Endothelial cell of umbilical vein (primary cell): Measurements from ENCODE around the gene NUBPL. TPM values are rescaled to one million over a fixed set of nuclear protein-coding genes. Genes with fewer than 3 reads are reported as not detected.

Experiments
- BruUV-seq: library from RNA; stranded (reverse); fragments of 400-500 nt; replicated peaks from 2 replicates; lab custom pipeline; 2021; lab: Mats Ljungman, UMichigan
- CTCF ChIA-PET: fragments of 300-600, 350-600 bp; sonication (Branson Sonifier 250); formaldehyde crosslinking; loops from one replicate; lab custom pipeline; 2021; ENCODE audit warnings: antibody characterized with exemption, inconsistent platforms; lab: Charles Lee
- POLR2A ChIA-PET: fragments of 300-600, 350-600 bp; sonication (Branson Sonifier 250); formaldehyde crosslinking; loops from one replicate; lab custom pipeline; 2021; ENCODE audit warnings: antibody characterized with exemption, inconsistent platforms; lab: Charles Lee
- DNase-seq: peaks from one replicate; pipeline ENCODE4 v3.0.0-alpha.2; 2011; ENCODE audit warnings: low read depth, low spot score
- FAIRE-seq: peaks from 2 replicates; lab custom pipeline; 2011; peaks lifted over from hg19 to GRCh38; lab: Jason Lieb, UNC
- H2AFZ ChIP-seq: 2 replicates; pipeline ENCODE4 v1.6.0; 2012; ENCODE audit warnings: low read depth, low read length, control low read depth, inconsistent platforms
- H3K27ac ChIP-seq: 2 replicates; pipeline ENCODE4 v1.5.1; 2011; ENCODE audit warnings: low read depth, mild to moderate bottlenecking, control low read depth, low read length, moderate library complexity; ENCODE audit not compliant: insufficient read depth
- H3K27me3 ChIP-seq, 2 experiments: 2 replicates each; pipeline versions ENCODE4 v1.6.0 to v1.6.1; 2011; ENCODE audit warnings: low read length in 2 of 2, mixed read lengths in 1 of 2; ENCODE audit not compliant: control insufficient read depth in 2 of 2, insufficient read depth in 2 of 2
- H3K36me3 ChIP-seq, 2 experiments: 2 replicates in 1 of 2; 3 replicates in 1 of 2; pipeline ENCODE4 v1.5.1; 2011; ENCODE audit warnings: low read length in 2 of 2, mild to moderate bottlenecking in 1 of 2, moderate library complexity in 1 of 2; ENCODE audit not compliant: control insufficient read depth in 2 of 2, insufficient read depth in 2 of 2; ENCODE audit errors: extremely low read depth in 1 of 2
- H3K4me1 ChIP-seq: 3 replicates; pipeline ENCODE4 v1.5.1; 2011; ENCODE audit warnings: mild to moderate bottlenecking, low read length; ENCODE audit not compliant: control insufficient read depth, insufficient read depth; ENCODE audit errors: extremely low read depth
- H3K4me2 ChIP-seq: 2 replicates; pipeline ENCODE4 v1.6.1; 2011; ENCODE audit warnings: low read length, control low read depth, mixed read lengths; ENCODE audit not compliant: insufficient read depth
- H3K4me3 ChIP-seq, 3 experiments: fragments of 200-600 bp in 1 of 3; sonication (generic), shearing (Covaris generic) in 1 of 3; replicated peaks in 1 of 3; 2 replicates each; pipeline ENCODE4 v1.5.1; 2011 to 2016; ENCODE audit warnings: control low read depth in 3 of 3, low read length in 3 of 3, mild to moderate bottlenecking in 2 of 3, inconsistent platforms in 1 of 3, low read depth in 1 of 3, moderate library complexity in 1 of 3; ENCODE audit not compliant: insufficient read depth in 1 of 3
- H3K79me2 ChIP-seq: 2 replicates; pipeline ENCODE4 v1.6.0; 2012; ENCODE audit warnings: low read length, inconsistent platforms; ENCODE audit not compliant: control insufficient read depth, insufficient read depth
- H3K9ac ChIP-seq: replicated peaks from 2 replicates; pipeline ENCODE3; 2011; ENCODE audit warnings: low read length, control low read depth; ENCODE audit not compliant: insufficient read depth; ENCODE audit errors: extremely low read depth
- H3K9me1 ChIP-seq: replicated peaks from 3 replicates; pipeline ENCODE4 v1.6.0; 2011; ENCODE audit warnings: mild to moderate bottlenecking, low read length; ENCODE audit not compliant: control insufficient read depth, insufficient read depth; ENCODE audit errors: extremely low read depth
- H3K9me3 ChIP-seq: replicated peaks from 2 replicates; pipeline ENCODE4 v1.5.1; 2012; ENCODE audit warnings: low read length, inconsistent platforms; ENCODE audit not compliant: control insufficient read depth, insufficient read depth
- H4K20me1 ChIP-seq: replicated peaks from 2 replicates; pipeline ENCODE3; 2011; ENCODE audit warnings: mild to moderate bottlenecking, low read length; ENCODE audit not compliant: control insufficient read depth, insufficient read depth; ENCODE audit errors: extremely low read depth
- CTCF ChIP-seq, 2 donors: IDR thresholded peaks; 1 replicate in 1 of 2; 2 replicates in 1 of 2; pipeline ENCODE4 v1.5.1; 2011; ENCODE audit warnings: low read length in 2 of 2, mild to moderate bottlenecking in 2 of 2, moderate library complexity in 2 of 2, control low read depth in 1 of 2, inconsistent platforms in 1 of 2, low read depth in 1 of 2; ENCODE audit not compliant: insufficient read depth in 1 of 2; ENCODE audit errors: extremely low read depth in 1 of 2
- EZH2 ChIP-seq: IDR thresholded peaks from 2 replicates; pipeline ENCODE4 v1.6.1; 2012; ENCODE audit warnings: borderline replicate concordance, low read depth, mild to moderate bottlenecking, moderate library complexity, low read length, inconsistent platforms; ENCODE audit not compliant: severe bottlenecking
- FOS ChIP-seq: IDR thresholded peaks from 2 replicates; pipeline ENCODE4 v1.6.1; 2011; ENCODE audit warnings: mild to moderate bottlenecking, low read length, moderate library complexity, borderline replicate concordance; ENCODE audit not compliant: insufficient read depth
- GATA2 ChIP-seq: IDR thresholded peaks from 2 replicates; pipeline ENCODE4 v1.7.0; 2011; ENCODE audit warnings: low read depth, mild to moderate bottlenecking, moderate library complexity, mixed read lengths, low read length; ENCODE audit not compliant: insufficient read length, insufficient read depth
- JUN ChIP-seq: IDR thresholded peaks from 2 replicates; pipeline ENCODE4 v1.6.1; 2011; ENCODE audit warnings: borderline replicate concordance, low read depth; ENCODE audit not compliant: insufficient read length, insufficient read depth
- MYC ChIP-seq: IDR thresholded peaks from one replicate; pipeline ENCODE4 v1.6.1; 2011; ENCODE audit warnings: mild to moderate bottlenecking, low read depth, low read length
- POLR2A ChIP-seq: IDR thresholded peaks from 2 replicates; pipeline ENCODE4 v1.6.1; 2012; ENCODE audit warnings: low read depth, mild to moderate bottlenecking, control low read depth, low read length
- POLR2AphosphoS5 ChIP-seq: IDR thresholded peaks from 2 replicates; pipeline ENCODE4 v1.6.1; 2012; ENCODE audit warnings: low read depth, mild to moderate bottlenecking, control low read depth, low read length, moderate library complexity; ENCODE audit not compliant: insufficient read depth
- dilution Hi-C: fragments of 300-500 bp; cut with MboI; formaldehyde crosslinking; loops from one replicate; pipeline ENCODE4 v1.15.0; 2019; ENCODE audit warnings: low sequenced_read_pairs; ENCODE audit not compliant: extremely low pct_ligation_motif_present
- intact Hi-C: fragments of 100-400 bp; cut with micrococcal nuclease; formaldehyde crosslinking; loops from one replicate; pipeline ENCODE4 v1.10.0; 2022
- polyA plus RNA-seq, 4 experiments: library from polyadenylated mRNA; depleted of rRNA in 3 of 4; stranded (reverse) in 3 of 4; unstranded in 1 of 4; fragments of >200 nt; gene quantifications; 2 replicates each; pipeline versions ENCODE4 v1.2.1 to v1.2.3, GENCODE V29; 2011 to 2012; ENCODE audit warnings: missing spikeins in 1 of 4
- total RNA-seq: library from RNA; stranded (reverse); gene quantifications from 2 replicates; pipeline ENCODE4 v1.2.3, GENCODE V29; 2021
- TF ChIP-seq, protein P1 (sequence below): IDR thresholded peaks from 2 replicates; pipeline ENCODE4 v1.6.1; 2011; ENCODE audit not compliant: insufficient read depth, insufficient read length

The NUBPL gene
- total and polyA plus RNA-seq, 2 donors (not counting 3 experiments of a cell fraction or from before 2014, with no cell fraction given), result 2.1 to 12.3 TPM

- dilution Hi-C loops (no loop called here), intact Hi-C loops (no loop called here)
- no peak for DNase-seq
- no peaks in the 10 kb centered on the region for H3K9me3 ChIP-seq
- H3K4me3 ChIP-seq, result no peak overlapping the region
- no peak for TF ChIP-seq POLR2A
- no peaks in the 10 kb centered on the region for H4K20me1 ChIP-seq
- no peak overlapping the region for H3K27ac ChIP-seq
- no TSS peak for BruUV-seq
- H3K4me1 ChIP-seq, result no peaks in the 10 kb centered on the region
- no peaks in the 10 kb centered on the region for H3K9me1 ChIP-seq
- ChIA-PET POLR2A (no interaction called here), CTCF (no interaction called here)
- H3K79me2 ChIP-seq, result no peaks in the 10 kb centered on the region
- H3K27me3 ChIP-seq, result no peaks in the 10 kb centered on the region
- H3K4me2 ChIP-seq, result no peak overlapping the region
- H3K36me3 ChIP-seq, result no peaks in the 10 kb centered on the region
- no peak for FAIRE-seq
- H2AFZ ChIP-seq, result no peak overlapping the region
- H3K9ac ChIP-seq, result no peak overlapping the region
Observed at GRCh38 chr14:31902945-31903646, 341.9 kb downstream of the NUBPL start.

DNA sequence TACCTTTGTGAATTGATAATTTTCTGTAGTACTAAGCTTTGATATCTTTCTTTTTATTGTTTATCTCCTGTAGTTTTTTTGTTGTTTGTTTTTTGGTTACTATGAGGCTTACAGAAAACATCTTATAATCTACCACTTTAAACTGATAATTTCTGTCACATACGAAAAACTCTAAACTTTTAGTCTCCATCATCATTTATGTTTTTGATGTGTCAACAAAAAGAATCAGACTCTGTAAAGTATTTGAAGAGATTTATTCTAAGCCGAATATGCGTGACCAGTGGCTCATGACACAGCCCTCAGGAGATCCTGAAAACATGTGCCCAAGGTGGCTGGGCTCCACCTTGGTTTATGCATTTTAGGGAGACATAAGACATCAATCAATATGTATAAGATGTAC is 348.8 kb downstream of the NUBPL start:
- H3K79me2 ChIP-seq, result no peaks in the 10 kb centered on the region
- no peaks in the 10 kb centered on the region for H4K20me1 ChIP-seq
- H3K4me3 ChIP-seq, result no peak overlapping the region
- no peak overlapping the region for H2AFZ ChIP-seq
- no peak for FAIRE-seq
- H3K9me3 ChIP-seq, result no peaks in the 10 kb centered on the region
- no TSS peak for BruUV-seq
- no peak overlapping the region for H3K27ac ChIP-seq
- no peaks in the 10 kb centered on the region for H3K36me3 ChIP-seq
- dilution Hi-C loops, result no loop called here
- H3K9me1 ChIP-seq, result no peaks in the 10 kb centered on the region
- no peak overlapping the region for H3K4me2 ChIP-seq
- TF ChIP-seq POLR2AphosphoS5, result no peak
- no peak for TF ChIP-seq POLR2A
- TF ChIP-seq GATA2, result no peak
- TF ChIP-seq MYC, result no peak
- TF ChIP-seq FOS, result no peak
- no peak for TF ChIP-seq CTCF (IDR thresholded peaks at IDR 0.05; ENCODE audit: extremely low read depth in 1 of 2, insufficient read depth in 1 of 2, low read depth in 1 of 2, low read length in 2 of 2)
- no peak for TF ChIP-seq EZH2
- TF ChIP-seq JUN, result no peak
- TF ChIP-seq, protein P1, sequence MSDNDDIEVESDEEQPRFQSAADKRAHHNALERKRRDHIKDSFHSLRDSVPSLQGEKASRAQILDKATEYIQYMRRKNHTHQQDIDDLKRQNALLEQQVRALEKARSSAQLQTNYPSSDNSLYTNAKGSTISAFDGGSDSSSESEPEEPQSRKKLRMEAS, result no peak
- no peaks in the 10 kb centered on the region for H3K4me1 ChIP-seq
- ChIA-PET POLR2A (no interaction called here), CTCF (no interaction called here)
- DNase-seq, result no peak
- intact Hi-C loops, result no loop called here
- H3K27me3 ChIP-seq, result no peaks in the 10 kb centered on the region
- no peak overlapping the region for H3K9ac ChIP-seq
